Measurements from ENCODE around the gene SPRED1.

The SPRED1 gene

DNA sequence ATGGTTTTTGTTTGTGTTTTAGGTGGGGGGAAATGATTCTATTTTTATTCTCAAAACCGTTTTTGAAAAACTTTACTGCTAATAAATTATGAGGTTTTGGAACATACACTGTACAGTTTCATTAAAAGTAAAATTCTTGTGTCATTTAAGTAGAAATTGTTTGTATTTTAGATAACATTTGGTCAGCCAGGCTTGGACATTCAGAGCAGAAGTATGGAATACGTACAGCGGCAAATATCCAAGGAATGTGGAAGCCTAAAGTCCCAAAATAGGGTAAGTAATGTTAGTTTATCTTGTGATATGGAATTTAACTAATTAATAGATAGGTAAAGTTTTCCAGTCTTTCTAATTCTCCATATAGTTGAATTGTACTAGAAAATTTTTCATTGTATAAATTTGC is 96.6 kb downstream of the SPRED1 start:
- DNase-seq (ENCODE audit: low read depth): no peak
- no peak overlapping the region for H3K4me3 ChIP-seq (ENCODE audit: low read depth, low read length)
- in situ Hi-C loops (cut with HindIII; ENCODE audit: low sequenced_read_pairs): no loop called here
- TF ChIP-seq, protein P1, sequence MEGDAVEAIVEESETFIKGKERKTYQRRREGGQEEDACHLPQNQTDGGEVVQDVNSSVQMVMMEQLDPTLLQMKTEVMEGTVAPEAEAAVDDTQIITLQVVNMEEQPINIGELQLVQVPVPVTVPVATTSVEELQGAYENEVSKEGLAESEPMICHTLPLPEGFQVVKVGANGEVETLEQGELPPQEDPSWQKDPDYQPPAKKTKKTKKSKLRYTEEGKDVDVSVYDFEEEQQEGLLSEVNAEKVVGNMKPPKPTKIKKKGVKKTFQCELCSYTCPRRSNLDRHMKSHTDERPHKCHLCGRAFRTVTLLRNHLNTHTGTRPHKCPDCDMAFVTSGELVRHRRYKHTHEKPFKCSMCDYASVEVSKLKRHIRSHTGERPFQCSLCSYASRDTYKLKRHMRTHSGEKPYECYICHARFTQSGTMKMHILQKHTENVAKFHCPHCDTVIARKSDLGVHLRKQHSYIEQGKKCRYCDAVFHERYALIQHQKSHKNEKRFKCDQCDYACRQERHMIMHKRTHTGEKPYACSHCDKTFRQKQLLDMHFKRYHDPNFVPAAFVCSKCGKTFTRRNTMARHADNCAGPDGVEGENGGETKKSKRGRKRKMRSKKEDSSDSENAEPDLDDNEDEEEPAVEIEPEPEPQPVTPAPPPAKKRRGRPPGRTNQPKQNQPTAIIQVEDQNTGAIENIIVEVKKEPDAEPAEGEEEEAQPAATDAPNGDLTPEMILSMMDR (IDR thresholded peaks at IDR 0.05; ENCODE audit: low read depth, low read length, missing control alignments): no peak

DNA sequence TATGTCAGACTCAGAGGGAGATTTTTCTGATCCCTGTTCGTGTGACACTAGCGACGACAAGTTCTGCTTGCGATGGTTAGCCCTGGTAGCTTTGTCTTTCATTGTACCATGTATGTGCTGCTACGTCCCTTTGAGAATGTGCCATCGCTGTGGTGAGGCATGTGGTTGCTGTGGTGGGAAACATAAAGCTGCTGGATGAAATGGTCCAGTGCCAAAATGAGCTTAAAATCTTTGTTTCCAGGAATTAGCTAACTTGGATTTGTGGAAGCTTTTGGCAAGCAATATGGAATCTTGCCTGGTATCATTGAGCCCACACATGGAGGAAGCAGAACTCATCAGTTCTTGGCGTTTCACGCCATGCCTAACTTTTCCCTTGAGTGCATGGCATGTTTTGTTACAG is 98.8 kb downstream of the SPRED1 start:
- TF ChIP-seq, protein P1 (IDR thresholded peaks at IDR 0.05; ENCODE audit: low read depth, low read length, missing control alignments): no peak
- in situ Hi-C loops (cut with HindIII; ENCODE audit: low sequenced_read_pairs): loop anchor here (25.0 kb wide), 1 partner anchor 339 kb away; no protein-coding TSS in a partner anchor
- peak; percentile 68 for DNase-seq (ENCODE audit: low read depth)
- H3K4me3 ChIP-seq (ENCODE audit: low read depth, low read length): no peak overlapping the region

DNA sequence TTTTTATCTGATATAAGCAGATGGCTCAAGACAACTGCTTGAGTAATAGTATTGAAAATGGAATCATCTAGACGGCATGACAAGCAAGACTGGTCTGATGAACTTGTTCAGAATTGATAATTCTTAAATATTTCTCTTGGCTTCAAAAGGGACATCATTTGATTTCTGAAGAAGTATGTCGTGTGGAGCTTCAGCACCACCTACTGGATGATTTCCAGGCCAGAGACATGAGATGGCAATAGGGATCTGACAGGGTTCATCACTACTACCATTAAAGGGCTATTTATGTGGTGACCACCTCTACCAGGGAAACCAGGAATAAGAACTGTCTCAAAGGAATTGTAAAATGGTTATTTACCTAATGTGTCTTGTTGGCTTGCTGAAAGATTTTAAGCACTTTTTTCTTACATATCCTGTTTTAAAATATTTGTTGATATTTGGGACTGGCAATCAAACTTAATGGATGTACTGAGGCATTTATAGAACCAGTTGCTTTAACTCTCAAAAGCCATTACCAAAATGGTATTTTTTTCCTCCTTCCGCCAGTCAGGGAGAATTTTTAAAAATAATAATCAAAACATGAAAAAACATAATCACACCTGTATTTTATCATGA is 101.8 kb downstream of the SPRED1 start:
- TF ChIP-seq, protein P1 (IDR thresholded peaks at IDR 0.05; ENCODE audit: low read depth, low read length, missing control alignments): peak; percentile 76
- H3K4me3 ChIP-seq (ENCODE audit: low read depth, low read length): no peak overlapping the region
- in situ Hi-C loops (cut with HindIII; ENCODE audit: low sequenced_read_pairs): loop anchor here (25.0 kb wide), 1 partner anchor 342 kb away; no protein-coding TSS in a partner anchor
- DNase-seq (ENCODE audit: low read depth): peak; percentile 59

DNA sequence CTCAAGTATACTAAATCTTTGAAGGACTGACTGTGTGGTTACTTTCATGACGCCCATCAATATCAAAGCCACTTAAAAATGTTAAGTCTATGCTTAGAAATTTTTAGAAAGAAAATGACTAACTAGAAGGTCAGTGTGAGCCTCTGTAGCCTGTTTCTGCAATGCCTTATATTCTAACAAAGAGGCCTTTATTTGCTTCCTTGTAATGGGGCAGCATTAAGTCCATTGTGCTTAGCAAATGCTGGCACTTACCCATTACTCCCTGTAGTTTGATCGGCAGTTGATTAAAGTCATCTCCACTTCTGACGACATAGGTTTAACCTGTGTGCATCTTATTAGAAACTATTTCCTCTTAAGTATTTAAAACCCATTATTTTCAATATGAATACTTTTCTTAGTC is 109.7 kb downstream of the SPRED1 start:
- no peak for DNase-seq (ENCODE audit: low read depth)
- TF ChIP-seq, protein P1 (IDR thresholded peaks at IDR 0.05; ENCODE audit: low read depth, low read length, missing control alignments): no peak
- no peak overlapping the region for H3K4me3 ChIP-seq (ENCODE audit: low read depth, low read length)
- in situ Hi-C loops (cut with HindIII; ENCODE audit: low sequenced_read_pairs): loop anchor here (25.0 kb wide), 1 partner anchor 350 kb away; no protein-coding TSS in a partner anchor

DNA sequence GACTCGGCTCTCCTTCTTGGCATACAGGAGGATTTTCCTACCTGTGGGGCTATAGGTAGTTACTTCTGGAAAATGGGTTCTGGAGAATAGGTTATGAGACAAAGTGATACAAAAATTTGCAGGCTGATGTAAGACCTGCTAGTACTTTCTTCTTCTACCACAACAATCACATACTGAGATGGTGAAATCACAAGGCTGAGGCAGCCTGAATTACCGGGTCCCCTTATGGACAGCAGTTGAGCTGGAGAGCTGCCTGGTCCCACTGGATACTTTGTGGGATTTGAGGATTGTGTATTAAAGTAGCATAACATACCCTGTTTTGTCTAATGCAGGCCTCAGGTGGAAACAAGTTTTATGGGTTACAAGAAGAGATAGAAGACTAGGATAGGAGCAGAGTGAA is 114.8 kb downstream of the SPRED1 start:
- TF ChIP-seq, protein P1 (IDR thresholded peaks at IDR 0.05; ENCODE audit: low read depth, low read length, missing control alignments): no peak
- DNase-seq (ENCODE audit: low read depth): peak; percentile 23
- in situ Hi-C loops (cut with HindIII; ENCODE audit: low sequenced_read_pairs): loop anchor here (25.0 kb wide), 1 partner anchor 355 kb away; no protein-coding TSS in a partner anchor
- no peak overlapping the region for H3K4me3 ChIP-seq (ENCODE audit: low read depth, low read length)

DNA sequence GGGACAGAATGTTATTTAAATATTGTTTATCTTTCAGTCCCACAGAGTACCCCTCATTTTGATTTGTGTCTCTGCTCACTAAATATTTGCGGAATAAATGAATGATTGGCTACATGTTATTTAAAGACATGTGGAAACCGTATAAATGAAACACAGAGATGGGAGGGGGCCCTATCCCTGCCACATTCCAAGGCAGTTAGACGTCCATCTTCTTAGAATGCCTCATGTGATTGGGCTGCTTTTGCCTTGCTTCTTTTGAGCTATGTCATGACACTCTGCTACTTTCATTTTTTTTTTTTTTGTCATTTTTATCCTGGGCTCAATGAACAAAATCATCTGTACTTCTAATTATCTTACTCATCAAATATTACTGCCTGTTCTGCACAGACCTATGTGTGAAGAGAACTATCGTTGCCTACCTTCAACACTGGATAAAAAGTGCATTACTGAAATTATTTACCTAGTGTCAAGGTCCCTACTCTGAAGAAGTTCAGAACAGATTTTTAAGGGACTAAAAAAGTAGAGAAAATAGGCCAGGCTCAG is 117.4 kb downstream of the SPRED1 start:
- H3K4me3 ChIP-seq (ENCODE audit: low read depth, low read length): no peak overlapping the region
- in situ Hi-C loops (cut with HindIII; ENCODE audit: low sequenced_read_pairs): loop anchor here (25.0 kb wide), 1 partner anchor 358 kb away; no protein-coding TSS in a partner anchor
- TF ChIP-seq, protein P1 (IDR thresholded peaks at IDR 0.05; ENCODE audit: low read depth, low read length, missing control alignments): no peak
- no peak for DNase-seq (ENCODE audit: low read depth)

Measured in astrocyte of the cerebellum (primary cell).